HG03457 (cell line): Measurements from ENCODE around the gene GLRA3.

ENCODE experiments used
- ATAC-seq: cut with Tn5 transposase; IDR thresholded peaks from one replicate; pipeline ENCODE4 v1.9.1; 2021; ENCODE audit warnings: moderate number of reproducible peaks; ENCODE audit not compliant: unreplicated experiment

GLRA3 gene

DNA sequence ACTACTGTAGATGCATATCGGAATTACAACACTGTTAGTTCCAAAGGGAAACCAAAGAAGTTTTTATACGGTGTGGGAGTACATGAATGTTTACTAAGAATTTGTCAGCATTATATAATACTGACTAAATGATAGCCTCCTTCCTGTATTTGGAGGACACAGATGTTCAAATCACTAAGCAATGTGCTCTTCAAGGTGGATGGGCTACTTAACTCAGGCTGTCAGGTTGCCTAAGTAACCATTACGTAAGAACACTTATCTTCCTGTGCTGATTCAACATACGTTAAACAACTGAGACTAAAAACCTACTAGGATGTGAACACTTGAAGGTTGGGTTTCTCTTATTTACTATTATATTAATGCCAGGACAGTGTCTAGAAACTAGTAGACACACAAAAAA lies 224.8 kb downstream of the GLRA3 start:
- ATAC-seq = no peak

DNA sequence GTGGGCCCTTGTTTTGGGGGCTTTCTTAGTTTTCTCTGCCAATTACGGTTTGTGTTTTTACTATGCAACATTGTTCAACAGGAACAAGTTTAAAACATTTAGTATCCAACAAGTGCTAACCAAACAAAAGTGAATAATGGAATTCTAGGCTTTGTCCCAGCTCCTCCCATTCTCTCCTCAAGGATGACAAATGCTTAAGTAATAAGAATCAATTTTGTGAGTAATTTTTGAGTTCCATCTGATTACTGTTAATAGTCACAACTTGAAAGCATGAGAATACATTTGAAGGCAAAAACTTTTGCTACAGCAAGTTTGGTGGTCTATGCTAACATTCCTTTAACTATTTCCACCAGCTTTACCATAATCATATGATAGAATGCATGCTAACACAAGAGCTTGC lies 228.7 kb downstream of the GLRA3 start:
- ATAC-seq = no peak

DNA sequence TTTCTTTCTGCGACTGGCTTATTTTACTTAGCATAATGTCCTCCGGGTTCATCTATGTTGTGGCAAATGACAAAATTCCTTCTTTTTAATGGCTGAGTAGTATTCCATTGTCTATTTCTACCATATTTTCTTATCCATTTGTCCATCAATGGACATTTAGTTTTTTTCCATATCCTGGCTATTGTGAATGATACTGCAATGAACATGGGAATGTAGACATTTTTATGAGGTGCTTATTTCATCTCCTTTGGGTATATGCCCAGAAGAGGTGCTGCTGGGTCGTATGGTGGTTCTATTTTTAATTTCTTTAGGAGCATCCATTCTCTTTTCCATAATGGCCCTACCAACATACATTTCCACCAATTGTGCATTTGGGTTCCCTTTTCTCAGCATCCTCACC lies 230.2 kb downstream of the GLRA3 start:
- ATAC-seq = no peak

DNA sequence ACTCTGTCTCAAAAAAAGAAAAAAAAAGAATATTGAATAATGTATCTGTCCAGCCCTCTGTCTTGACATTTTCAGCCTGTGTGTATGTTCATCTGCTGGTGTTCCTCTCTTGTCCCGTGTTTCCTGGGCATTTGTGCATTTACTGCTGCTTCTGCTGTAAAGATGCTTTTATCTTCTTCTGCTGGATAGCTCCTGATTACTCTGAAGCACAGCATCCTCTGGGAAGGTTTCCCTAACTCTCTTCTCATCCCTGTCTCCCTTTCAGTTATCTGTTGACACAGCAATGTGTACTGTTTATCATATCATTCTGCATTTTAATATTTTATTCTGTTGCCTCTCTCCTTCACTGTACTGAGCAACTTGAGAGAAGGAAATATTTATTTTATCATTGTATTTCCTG lies 232.5 kb downstream of the GLRA3 start:
- no peak for ATAC-seq

DNA sequence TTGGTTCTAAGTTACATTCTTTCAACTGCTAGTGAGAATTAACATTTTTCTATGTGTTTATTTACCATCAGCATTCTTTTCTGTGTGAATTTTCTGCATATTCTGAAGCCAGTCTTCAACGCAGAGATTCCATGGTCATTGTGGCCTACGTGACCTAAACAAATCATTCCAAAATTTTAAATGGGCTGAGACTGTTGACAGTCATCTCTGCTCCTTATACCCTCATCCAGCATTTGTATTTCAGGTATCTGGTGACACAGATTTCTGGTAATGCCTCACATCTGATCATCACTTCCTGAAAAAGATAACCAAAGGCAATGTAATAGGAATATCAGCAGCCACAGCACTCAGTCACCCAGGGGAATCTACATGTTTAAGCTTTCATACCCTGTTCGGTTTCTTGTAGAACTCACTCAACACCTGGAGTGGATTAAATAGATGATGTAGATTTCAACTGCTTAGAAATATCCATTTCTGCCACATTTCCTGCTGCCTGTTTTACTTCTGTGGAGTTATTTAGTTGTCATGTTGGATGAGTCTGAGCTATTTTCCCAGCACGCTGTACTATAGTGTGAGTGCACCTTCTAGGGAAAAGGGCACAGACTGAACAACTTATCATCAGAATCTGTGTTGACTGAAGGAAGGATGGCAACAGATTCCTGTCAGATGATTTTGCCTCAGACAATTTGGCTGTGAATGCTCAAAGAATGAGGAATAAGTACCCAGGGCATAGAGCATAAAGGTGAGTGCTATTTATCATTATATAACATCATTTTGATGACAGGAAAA lies 233.7 kb downstream of the GLRA3 start:
- ATAC-seq = no peak

DNA sequence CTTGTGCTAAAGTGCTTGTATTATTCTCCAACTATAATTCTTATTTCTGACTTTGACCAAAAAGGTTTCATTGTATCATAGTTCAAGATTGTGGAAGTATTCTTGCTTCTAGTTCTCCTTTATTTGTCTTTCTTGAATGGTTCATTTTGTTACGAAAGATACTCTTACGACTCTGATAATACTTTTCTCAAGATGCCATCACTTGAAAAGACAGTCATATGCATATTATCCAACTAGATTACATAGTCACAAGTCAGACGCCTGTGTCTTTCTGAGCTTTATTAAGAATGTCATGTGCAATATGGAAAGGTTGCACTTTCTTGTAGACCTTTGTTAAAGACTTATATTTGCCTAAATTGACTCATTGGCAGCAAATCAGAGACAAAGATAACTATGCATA lies 235.3 kb downstream of the GLRA3 start:
- ATAC-seq = no peak

DNA sequence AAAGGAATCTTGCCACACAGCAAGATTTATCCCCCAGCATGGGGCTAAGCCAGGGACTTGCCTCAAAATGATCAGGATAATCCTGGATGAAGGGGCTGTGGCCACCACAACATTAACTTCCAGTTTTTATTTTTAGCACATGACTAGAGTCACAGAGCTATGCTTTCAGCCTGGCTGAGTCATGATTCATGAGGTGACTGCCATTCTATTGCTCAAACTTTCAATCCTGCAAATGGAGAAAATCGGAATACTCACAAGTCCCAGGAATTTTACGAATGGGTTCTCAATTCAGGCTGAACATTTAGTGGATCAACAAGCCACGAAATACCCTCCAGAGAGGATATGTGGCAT lies 236.1 kb downstream of the GLRA3 start:
- ATAC-seq = no peak

DNA sequence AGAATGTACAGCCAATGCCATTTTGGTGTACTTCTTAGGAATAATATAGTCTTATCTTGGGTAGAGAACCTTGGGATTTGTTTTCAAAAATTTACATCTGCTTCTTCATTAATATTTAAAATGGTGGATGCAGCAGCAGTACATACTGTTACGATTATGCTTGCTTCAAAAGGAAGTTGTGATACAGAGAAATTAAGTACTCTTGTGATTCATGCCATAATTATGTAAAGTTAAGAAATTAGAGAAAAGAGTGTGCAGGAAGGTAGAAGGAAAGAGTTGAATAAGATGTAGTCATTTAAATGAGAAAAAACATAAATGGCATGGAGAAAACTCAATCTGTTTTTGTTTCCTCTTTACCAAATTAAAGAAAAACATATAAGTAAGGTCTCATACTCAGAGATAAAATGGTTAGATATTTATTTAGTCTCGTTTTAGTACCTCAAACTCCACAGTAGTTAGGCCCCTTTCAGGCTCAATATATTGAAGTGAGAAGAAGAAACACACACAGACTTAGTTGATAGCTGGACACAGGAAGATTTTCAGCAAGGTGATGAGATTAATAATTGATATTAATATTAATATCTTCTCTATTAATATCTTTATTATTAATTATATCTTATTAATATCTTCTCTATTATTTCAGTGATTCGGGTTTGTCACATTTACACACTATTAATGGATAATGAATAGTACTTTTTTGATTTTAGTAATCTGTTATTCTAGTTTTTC lies 236.6 kb downstream of the GLRA3 start:
- ATAC-seq = no peak

DNA sequence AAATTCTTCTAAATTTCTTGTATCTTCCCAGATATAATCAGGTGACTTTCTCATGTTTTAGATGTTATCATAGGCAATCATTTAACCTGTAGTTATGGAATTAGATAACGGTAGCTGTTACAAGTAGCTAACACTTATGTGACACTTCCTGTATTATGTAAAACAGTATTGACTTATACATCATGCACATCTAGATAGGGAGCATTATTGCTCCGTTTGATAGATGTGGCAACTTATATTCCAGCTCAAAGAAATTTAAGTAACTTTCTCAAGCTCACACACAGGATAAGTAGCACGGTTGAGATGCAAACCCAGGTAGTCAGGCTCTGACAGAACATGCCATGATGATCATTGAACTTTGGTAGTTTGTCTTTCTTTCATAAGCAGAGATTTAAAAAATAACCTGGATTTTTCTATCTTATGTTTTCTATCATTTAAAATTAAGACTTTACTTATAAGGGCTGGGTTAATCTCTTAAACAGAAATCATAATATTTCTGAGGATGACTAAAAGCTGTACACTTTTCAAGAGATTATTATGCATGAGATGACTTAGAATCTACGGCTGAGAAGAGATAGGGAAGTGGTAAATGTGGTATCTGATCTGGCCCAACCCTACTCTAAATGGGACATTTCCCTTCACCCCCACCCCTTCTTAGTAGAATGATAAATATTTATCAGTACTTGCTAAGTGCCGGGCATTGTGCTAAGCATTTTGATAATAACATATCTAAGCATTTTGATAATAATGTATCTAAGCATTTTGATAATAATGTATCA lies 237.6 kb downstream of the GLRA3 start:
- ATAC-seq = peak; percentile 95

DNA sequence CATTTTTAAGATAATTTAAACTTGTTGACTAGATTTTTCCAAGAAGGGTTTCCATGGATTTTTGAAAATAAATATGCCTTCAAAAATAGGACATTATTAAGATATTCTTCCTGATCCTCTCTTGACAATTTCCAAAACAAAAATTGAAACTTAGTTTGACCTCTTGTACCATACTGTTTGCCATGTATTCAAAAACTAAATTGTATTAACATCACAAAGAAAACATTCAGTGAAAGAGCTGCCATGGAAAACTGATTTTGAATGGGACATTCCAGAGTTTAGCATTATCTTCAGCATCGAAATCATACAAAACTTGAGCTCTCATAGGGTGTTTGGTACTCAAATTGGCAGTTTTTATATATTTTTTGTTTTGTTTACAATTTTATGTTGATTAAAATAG lies 238.7 kb downstream of the GLRA3 start:
- ATAC-seq = no peak
